ENCODE data around the gene FSD1L.
"Not testable (repeated sequence)": the region's sequence is repeated elsewhere in the genome, so short reads cannot be mapped to it uniquely, and the experiment has no call there.

- not testable (repeated sequence) for TF ChIP-seq POLR2AphosphoS5, CTCF (IDR thresholded peaks at IDR 0.05)
These were observed 72.0 kb downstream of the FSD1L start for GRCh38 chr9:105519710-105520369.
